Measurements from ENCODE around the gene ANTKMT.

ANTKMT gene

DNA sequence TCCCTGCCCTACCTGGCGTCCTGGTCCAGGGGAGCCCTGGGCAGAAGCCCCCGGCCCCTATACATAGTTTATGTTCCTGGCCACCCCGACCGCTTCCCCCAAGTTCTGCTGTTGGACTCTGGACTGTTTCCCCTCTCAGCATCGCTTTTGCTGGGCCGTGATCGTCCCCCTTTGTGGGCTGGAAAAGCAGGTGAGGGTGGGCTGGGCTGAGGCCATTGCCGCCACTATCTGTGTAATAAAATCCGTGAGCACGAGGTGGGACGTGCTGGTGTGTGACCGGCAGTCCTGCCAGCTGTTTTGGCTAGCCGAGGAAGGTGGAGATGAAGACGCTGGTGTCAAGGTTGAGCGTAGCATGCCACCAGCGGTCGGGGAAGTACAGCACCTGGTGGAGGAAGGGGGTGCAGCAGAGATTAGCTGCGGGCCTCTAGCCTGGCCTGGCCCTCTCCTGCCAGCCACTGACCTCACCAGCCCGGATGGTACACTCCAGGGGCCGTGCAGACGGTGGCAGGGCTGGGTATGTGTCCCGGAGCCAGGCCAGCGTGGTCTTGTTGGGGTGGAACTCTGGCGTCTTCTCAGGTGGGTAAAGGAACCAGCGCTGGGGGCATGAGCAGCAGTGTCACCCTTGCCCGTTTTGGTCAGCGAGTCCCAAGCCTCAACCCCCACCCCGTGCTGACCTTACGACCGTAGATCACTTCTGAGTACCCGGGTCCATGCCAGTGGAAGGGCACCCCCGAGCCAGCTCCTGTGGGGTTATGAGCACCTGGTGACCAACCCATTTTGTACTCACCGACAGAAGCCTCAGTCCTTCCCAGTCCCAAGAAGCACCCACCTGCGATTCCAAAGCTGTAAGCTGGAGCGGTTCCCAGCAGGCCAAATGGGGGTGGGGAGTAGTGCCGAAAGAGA lies 38.2 kb upstream of the ANTKMT start:
- no peak for DNase-seq (ENCODE audit: low read depth)
- TF ChIP-seq, protein P1, sequence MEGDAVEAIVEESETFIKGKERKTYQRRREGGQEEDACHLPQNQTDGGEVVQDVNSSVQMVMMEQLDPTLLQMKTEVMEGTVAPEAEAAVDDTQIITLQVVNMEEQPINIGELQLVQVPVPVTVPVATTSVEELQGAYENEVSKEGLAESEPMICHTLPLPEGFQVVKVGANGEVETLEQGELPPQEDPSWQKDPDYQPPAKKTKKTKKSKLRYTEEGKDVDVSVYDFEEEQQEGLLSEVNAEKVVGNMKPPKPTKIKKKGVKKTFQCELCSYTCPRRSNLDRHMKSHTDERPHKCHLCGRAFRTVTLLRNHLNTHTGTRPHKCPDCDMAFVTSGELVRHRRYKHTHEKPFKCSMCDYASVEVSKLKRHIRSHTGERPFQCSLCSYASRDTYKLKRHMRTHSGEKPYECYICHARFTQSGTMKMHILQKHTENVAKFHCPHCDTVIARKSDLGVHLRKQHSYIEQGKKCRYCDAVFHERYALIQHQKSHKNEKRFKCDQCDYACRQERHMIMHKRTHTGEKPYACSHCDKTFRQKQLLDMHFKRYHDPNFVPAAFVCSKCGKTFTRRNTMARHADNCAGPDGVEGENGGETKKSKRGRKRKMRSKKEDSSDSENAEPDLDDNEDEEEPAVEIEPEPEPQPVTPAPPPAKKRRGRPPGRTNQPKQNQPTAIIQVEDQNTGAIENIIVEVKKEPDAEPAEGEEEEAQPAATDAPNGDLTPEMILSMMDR (IDR thresholded peaks at IDR 0.05; ENCODE audit: low read depth, low read length, missing control alignments) = no peak
- peak overlapping the region; percentile 90 for H3K4me3 ChIP-seq (ENCODE audit: low read depth, low read length)

DNA sequence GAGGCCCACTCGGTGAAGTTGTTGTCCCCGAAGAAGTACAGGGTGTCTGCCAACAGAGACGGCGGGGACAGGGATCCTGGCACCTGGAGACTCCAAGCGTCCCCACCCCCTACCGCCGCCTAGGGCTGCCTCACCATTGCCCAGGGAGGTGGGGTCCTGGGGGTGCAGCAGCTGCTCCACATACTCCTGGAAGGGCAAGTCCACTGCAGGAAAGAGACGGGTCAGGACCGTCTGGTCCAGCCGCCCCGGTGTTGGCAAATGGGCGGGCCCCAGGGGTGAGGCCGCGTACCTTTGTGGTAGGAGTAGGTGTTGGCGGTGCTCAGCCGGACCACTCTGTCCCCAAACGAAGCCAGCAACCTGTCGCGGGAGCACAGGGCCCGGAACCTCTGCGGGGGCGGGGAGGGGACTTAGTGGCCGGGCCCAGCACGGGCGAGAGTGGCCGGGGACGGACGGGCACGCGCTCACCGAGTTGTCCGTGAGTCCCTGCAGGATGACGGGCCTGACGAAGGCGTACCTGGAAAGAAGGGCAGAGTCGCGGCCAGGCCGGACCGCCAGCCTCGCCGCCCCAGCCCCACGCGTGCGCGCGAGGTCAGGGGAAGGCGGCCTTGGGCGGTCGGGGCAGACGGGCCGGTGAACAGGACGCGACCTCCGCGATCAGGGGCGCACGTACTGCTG lies 37.4 kb upstream of the ANTKMT start:
- TF ChIP-seq, protein P1 (IDR thresholded peaks at IDR 0.05; ENCODE audit: low read depth, low read length, missing control alignments) = no peak
- H3K4me3 ChIP-seq (ENCODE audit: low read depth, low read length) = peak overlapping the region; percentile 90
- DNase-seq (ENCODE audit: low read depth) = no peak

DNA sequence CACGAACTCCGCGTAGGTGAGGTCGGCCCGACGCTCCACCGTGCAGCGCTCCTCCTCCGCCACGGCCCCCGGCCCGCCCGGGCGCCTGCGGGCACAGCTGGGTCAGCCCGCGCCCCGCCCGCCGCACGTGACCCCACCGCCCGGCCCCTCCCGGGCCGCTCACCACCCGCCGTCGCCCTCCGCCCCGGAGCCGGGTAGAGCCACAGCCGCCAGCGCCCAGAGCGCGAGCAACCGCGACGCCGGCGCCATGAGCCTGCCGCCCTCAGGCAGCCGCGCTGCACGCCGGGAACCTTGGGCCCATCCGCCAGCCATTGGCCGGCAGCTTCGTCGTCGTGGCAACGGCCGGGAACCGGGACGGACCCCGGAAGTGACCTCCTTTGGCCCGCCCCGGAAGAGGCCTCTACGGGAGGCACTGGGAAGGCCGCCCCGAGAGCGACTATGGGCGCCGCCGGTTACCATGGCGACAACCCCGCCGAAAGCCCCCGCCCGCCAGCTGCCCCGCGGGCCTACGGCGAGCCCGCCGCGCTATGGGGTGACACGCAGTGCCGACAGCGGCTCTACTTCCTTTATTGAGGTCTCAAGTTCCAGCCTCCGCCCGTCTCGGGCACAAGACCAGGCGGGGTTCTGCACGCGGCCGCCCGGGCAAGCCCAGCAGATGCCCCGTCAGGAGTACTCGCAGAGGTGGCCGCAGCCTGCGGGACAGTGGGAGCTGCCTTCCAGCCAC lies 36.7 kb upstream of the ANTKMT start, which contains the start of gene JMJD8:
JMJD8 (minus strand) TSS at position 264 of the 724 bp plus-strand sequence; CDS start at position 249, 15 bp downstream.
- H3K4me3 ChIP-seq (ENCODE audit: low read depth, low read length) = peak within 1 kb of the TSS; percentile 90
- TF ChIP-seq, protein P1 (IDR thresholded peaks at IDR 0.05; ENCODE audit: low read depth, low read length, missing control alignments) = no peak
- DNase-seq (ENCODE audit: low read depth) = peak; percentile 86

DNA sequence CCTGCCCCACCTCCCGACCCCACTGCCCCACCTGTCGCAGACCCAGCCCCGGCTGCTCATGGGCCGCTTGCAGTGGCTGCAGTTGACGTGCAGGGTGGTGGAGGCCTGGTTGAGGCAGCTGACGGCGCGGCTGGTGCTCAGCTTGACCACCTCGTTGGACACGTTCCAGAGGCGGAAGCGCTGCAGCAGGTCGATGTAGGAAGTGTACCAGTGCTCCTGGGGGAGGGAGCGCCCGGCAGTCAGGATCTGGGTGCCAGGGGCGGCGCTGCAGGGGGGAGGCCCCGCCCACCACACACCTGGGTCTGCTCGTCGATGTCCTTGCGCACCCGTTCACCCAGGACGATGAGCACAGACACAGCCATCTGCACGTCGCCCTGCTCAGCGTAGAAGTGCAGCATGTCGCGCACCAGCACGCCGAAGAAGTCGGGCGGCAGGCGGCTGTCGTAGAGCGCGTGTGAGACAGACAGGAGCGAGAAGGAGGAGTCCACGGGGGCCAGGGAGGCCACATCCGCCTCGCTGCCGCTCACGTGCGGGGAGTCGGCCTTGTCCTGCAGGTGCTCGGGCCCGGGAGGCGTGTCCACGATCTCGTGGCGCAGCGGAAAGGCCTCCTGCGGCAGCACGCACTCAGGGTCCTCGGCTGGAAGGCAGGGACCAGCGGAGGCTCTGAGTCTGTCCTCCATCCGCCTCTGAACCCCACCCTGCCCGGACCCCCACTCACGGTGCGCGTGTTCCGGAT lies 35.8 kb upstream of the ANTKMT start:
- DNase-seq (ENCODE audit: low read depth) = no peak
- H3K4me3 ChIP-seq (ENCODE audit: low read depth, low read length) = no peak overlapping the region
- TF ChIP-seq, protein P1 (IDR thresholded peaks at IDR 0.05; ENCODE audit: low read depth, low read length, missing control alignments) = no peak

DNA sequence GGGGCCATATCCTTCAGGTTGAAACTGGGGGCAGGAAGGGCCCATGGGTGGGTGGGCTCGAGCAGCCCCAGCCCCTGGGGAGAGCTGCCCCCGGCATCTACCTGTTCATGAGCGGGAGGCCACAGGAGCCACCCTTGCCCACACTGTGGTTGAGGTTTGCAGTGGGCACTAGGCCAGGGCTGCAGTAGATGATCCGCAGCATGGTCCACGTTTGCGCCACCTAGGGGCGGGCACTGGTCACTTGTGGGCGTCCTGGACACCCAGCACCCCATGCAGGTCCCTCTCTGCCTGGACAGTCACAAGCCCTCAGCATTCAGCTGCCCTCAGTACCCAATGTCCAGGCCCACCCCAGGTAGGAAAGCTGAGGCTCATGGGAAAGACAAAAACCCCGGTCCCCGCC lies 35.0 kb upstream of the ANTKMT start:
- no peak for DNase-seq (ENCODE audit: low read depth)
- no peak overlapping the region for H3K4me3 ChIP-seq (ENCODE audit: low read depth, low read length)
- TF ChIP-seq, protein P1 (IDR thresholded peaks at IDR 0.05; ENCODE audit: low read depth, low read length, missing control alignments) = peak; percentile 20
